Stimulated activated CD8-positive, alpha-beta memory T cell treated with anti-CD3 and anti-CD28 coated beads, Interleukin-12 subunit alpha, Interleukin-12 subunit beta, amount 100 ng/mL, for 1 hour (primary cell): Measurements from ENCODE around the gene M1AP.
"Not testable (repeated sequence)": the region's sequence is repeated elsewhere in the genome, so short reads cannot be mapped to it uniquely, and the experiment has no call there.

Source experiments
- DNase-seq: peaks from one replicate; pipeline ENCODE4 v3.0.0-alpha.2; 2020; ENCODE audit warnings: low read depth

The M1AP gene

GRCh38 chr2:74653589-74653984 is 5.5 kb upstream of the M1AP start:
- no peak for DNase-seq

GRCh38 chr2:74646834-74647482 is 1.2 kb downstream of the M1AP start:
- DNase-seq: no peak

- no peak for DNase-seq
Measured at GRCh38 chr2:74646201-74646600, 1.9 kb downstream of the M1AP start.

GRCh38 chr2:74645344-74645743 is 2.8 kb downstream of the M1AP start:
- DNase-seq: no peak

- no peak for DNase-seq
Measured at GRCh38 chr2:74639550-74639949, 8.6 kb downstream of the M1AP start.

- no peak for DNase-seq
Measured at GRCh38 chr2:74632939-74633312, 15.2 kb downstream of the M1AP start.

GRCh38 chr2:74632209-74632938 is 15.8 kb downstream of the M1AP start:
- no peak for DNase-seq

GRCh38 chr2:74630454-74630853 is 17.7 kb downstream of the M1AP start:
- not testable (repeated sequence) for DNase-seq

GRCh38 chr2:74628538-74629105 is 19.5 kb downstream of the M1AP start:
- DNase-seq: no peak

GRCh38 chr2:74625658-74626425 is 22.3 kb downstream of the M1AP start:
- no peak for DNase-seq

- DNase-seq: no peak
Measured at GRCh38 chr2:74620671-74621070, 27.5 kb downstream of the M1AP start.

GRCh38 chr2:74619651-74620297 is 28.4 kb downstream of the M1AP start:
- no peak for DNase-seq

- no peak for DNase-seq
Measured at GRCh38 chr2:74618410-74619083, 29.6 kb downstream of the M1AP start.

GRCh38 chr2:74617122-74617521 is 31.0 kb downstream of the M1AP start:
- DNase-seq: no peak

GRCh38 chr2:74606927-74607326 is 41.2 kb downstream of the M1AP start:
- no peak for DNase-seq

GRCh38 chr2:74603282-74604000 is 44.7 kb downstream of the M1AP start:
- no peak for DNase-seq

- DNase-seq: no peak
Measured at GRCh38 chr2:74602586-74603281, 45.4 kb downstream of the M1AP start.

GRCh38 chr2:74599676-74600075 is 48.5 kb downstream of the M1AP start:
- no peak for DNase-seq

- no peak for DNase-seq
Measured at GRCh38 chr2:74597410-74597809, 50.7 kb downstream of the M1AP start.

- no peak for DNase-seq
Measured at GRCh38 chr2:74596584-74596983, 51.5 kb downstream of the M1AP start.
